OCI-LY3 (cell line): ENCODE data around the gene AHRR.

Experiments
- EZH2phosphoT487 ChIP-seq: fragments of 200-600 bp; shearing (Covaris generic); IDR thresholded peaks from 2 replicates; pipeline ENCODE4 v1.6.1; 2018; ENCODE audit warnings: antibody characterized with exemption, mixed run types, low read depth
- TF ChIP-seq, protein P1 (sequence below): fragments of 200-600, 300-600 bp; sonication (generic); IDR thresholded peaks from 2 replicates; pipeline ENCODE4 v1.5.1; 2014; ENCODE audit warnings: antibody characterized with exemption, low read length, low read depth

DNA sequence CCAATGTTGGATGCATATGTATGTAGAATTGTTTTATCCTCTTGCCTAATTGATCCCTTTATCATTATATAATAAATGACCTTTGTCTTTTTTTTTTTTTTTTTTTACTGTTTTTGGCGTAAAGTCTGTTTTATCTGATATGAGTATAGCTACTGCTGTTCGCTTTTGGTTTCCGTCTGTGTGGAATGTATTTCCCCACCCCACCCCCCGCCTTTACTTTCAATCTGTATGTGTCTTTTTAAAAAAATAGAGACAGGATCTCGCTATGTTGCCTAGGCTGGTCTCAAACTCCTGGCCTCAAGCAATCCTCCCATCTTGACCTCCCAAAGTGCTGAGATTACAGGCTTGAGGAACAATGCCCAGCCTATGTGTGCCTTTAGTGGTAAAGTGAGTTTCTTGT is 11.3 kb downstream of the AHRR start:
- TF ChIP-seq, protein P1, sequence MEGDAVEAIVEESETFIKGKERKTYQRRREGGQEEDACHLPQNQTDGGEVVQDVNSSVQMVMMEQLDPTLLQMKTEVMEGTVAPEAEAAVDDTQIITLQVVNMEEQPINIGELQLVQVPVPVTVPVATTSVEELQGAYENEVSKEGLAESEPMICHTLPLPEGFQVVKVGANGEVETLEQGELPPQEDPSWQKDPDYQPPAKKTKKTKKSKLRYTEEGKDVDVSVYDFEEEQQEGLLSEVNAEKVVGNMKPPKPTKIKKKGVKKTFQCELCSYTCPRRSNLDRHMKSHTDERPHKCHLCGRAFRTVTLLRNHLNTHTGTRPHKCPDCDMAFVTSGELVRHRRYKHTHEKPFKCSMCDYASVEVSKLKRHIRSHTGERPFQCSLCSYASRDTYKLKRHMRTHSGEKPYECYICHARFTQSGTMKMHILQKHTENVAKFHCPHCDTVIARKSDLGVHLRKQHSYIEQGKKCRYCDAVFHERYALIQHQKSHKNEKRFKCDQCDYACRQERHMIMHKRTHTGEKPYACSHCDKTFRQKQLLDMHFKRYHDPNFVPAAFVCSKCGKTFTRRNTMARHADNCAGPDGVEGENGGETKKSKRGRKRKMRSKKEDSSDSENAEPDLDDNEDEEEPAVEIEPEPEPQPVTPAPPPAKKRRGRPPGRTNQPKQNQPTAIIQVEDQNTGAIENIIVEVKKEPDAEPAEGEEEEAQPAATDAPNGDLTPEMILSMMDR, result no peak
- TF ChIP-seq EZH2phosphoT487, result no peak
